H1 (cell line): ENCODE data around the gene SMIM38. TPM values are rescaled to one million over a fixed set of nuclear protein-coding genes. Genes with fewer than 3 reads are reported as not detected.

Source experiments
- CBX5 ChIP-seq: fragments of 300-800, 300-1000 bp; sonication (generic); IDR thresholded peaks from 2 replicates; pipeline ENCODE4 v1.7.1; 2016; ENCODE audit warnings: antibody characterized with exemption, low read length, low read depth
- MAFK ChIP-seq: IDR thresholded peaks from 2 replicates; pipeline ENCODE4 v1.6.1; 2012; ENCODE audit warnings: low read depth, mild to moderate bottlenecking, improper control_type of control experiment, low read length
- RNF2 ChIP-seq: fragments of 200-900, 300-1000 bp; sonication (generic); IDR thresholded peaks from 2 replicates; pipeline ENCODE4 v1.7.1; 2016; ENCODE audit warnings: borderline replicate concordance, low read depth, mild to moderate bottlenecking, antibody characterized with exemption, low read length; ENCODE audit not compliant: poor library complexity, severe bottlenecking; ENCODE audit errors: missing control alignments
- RXRA ChIP-seq: IDR thresholded peaks from 2 replicates; pipeline ENCODE4 v1.6.1; 2011; ENCODE audit warnings: low read depth, mild to moderate bottlenecking, low read length, moderate library complexity; ENCODE audit not compliant: insufficient read depth
- TAF7 ChIP-seq: optimal IDR thresholded peaks from 2 replicates; pipeline ENCODE3; 2011; ENCODE audit warnings: low read depth, mild to moderate bottlenecking, inconsistent platforms, low read length, moderate library complexity, borderline replicate concordance
- TCF12 ChIP-seq: IDR thresholded peaks from 2 replicates; pipeline ENCODE4 v1.6.1; 2011; ENCODE audit warnings: low read depth, mild to moderate bottlenecking, low read length
- polyA plus RNA-seq, 7 experiments: library from polyadenylated mRNA; depleted of rRNA in 3 of 7; stranded (reverse) in 5 of 7; unstranded in 2 of 7; fragments of >200 nt in 5 of 7; fragments of 200-250 nt in 2 of 7; gene quantifications; 1 replicate in 5 of 7; 2 replicates in 1 of 7; 4 replicates in 1 of 7; pipeline versions ENCODE4 v1.2.1 to v1.2.3, GENCODE V29; 2011 to 2013; ENCODE audit warnings: missing spikeins in 2 of 7, mixed read lengths in 2 of 7
- total RNA-seq: library from RNA; stranded (reverse); fragmentation: NEBNext Ultra II Directional; extraction: Animal tissue kit (Norgen Biotek cat#: 25700); gene quantifications from 2 replicates; pipeline ENCODE4 v1.2.1, GENCODE V29; 2021
- TF ChIP-seq, protein P1 (sequence below): IDR thresholded peaks from 2 replicates; pipeline ENCODE4 v1.6.1; 2012; ENCODE audit warnings: low read length, inconsistent platforms

The SMIM38 gene
- total and polyA plus RNA-seq, 2 of the 8 experiments (the other 6 are each of a cell fraction or from before 2014, with no cell fraction given) = 0.17 to 0.20 TPM

GRCh38 chr11:69144316-69145049 lies 11.3 kb upstream of the SMIM38 start (continued):
- TF ChIP-seq TCF12 = no peak
- TF ChIP-seq, protein P1, sequence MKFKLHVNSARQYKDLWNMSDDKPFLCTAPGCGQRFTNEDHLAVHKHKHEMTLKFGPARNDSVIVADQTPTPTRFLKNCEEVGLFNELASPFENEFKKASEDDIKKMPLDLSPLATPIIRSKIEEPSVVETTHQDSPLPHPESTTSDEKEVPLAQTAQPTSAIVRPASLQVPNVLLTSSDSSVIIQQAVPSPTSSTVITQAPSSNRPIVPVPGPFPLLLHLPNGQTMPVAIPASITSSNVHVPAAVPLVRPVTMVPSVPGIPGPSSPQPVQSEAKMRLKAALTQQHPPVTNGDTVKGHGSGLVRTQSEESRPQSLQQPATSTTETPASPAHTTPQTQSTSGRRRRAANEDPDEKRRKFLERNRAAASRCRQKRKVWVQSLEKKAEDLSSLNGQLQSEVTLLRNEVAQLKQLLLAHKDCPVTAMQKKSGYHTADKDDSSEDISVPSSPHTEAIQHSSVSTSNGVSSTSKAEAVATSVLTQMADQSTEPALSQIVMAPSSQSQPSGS = no peak
- no peak for TF ChIP-seq RNF2
- TF ChIP-seq CBX5 = no peak
- no peak for TF ChIP-seq TAF7
- no peak for TF ChIP-seq RXRA
- TF ChIP-seq MAFK = no peak
- TF ChIP-seq, all 59 proteins: peak for 0
